ENCODE results near the gene MTFP1. TPM values are rescaled to one million over a fixed set of nuclear protein-coding genes. Genes with fewer than 3 reads are reported as not detected.

MTFP1 gene
- total RNA-seq, 2 donors from 2014 or later: 25.9 to 30.8 TPM

DNA sequence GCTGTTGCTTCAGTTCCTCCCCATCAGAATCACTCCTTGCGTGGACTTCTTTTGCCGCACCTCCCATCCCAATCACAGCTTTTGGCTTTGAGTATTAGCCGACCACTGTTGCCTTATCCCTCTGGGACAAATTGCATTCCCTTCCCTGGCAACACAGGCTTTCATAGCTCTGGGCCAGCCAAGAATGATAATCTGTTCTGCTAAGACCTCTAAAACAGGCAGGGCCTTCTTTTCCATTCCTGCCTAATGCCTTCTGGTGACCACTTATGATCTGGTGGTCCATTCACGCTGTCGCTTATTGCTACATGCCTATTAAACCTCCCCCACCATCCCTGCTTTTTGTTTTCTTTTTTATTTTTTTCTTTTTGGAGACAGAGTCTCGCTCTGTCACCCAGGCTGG, 19.2 kb upstream of the MTFP1 start:
- no peak for DNase-seq
- WGBS, 2 experiments (ENCODE audit: insufficient coverage in 1 of 2, insufficient read length in 1 of 2): 92 to 100% methylated on average over 5 to 6 of the region's 6 CpGs
- H3K36me3 Mint-ChIP-seq (ENCODE audit: low read depth): peaks cover 51% of the 10 kb centered on the region

DNA sequence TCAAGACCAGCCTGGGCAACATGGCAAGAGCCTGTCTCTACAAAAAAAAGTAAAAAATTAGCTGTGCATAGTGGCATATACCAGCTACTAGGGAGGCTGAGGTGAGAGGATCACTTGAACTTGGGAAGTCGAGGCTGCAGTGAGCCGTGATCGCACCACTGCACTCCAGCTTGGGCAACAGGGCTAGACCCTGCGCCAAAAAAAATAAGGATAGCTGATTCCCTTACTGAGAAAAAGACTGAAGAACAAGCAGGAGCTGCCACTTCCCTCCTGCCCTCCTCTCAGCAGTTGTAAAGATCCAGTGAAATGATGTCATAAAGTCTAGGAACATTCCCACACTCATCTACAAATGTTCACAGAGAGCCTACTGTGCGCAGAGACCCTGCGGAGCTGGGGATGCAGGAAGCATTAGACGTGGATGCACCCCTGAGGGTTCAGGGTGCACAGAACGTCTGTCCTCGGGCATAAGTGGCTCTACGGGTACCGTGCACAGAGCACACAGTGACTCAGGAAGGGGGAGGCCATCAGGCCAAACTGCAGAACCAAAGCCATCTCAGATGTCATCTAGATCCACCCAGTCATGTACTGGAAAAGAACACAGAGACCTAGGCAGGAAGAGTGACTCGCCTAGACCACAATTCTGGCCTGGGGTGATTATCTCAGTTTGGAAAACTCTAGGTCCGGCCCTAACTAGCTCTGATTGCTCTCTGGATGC, 17.0 kb upstream of the MTFP1 start:
- no peak overlapping the region for H3K9ac ChIP-seq (ENCODE audit: extremely low read depth, low read length, poor library complexity, severe bottlenecking)
- 89 to 92% methylated on average over 11 to 13 of the region's 13 CpGs for WGBS, 2 experiments (ENCODE audit: insufficient coverage in 1 of 2, insufficient read length in 1 of 2)
- H3K27me3 ChIP-seq (ENCODE audit: control insufficient read depth, insufficient read depth, low read length, poor library complexity, severe bottlenecking): no peaks in the 10 kb centered on the region
- Mint-ChIP-seq H3K27ac (no peak overlapping the region), H3K4me3 (no peak overlapping the region), H3K4me1 (peaks cover 4% of the 10 kb centered on the region), H3K9me3 (no peaks in the 10 kb centered on the region), H3K27me3 (ENCODE audit: insufficient read depth) (peaks cover 2% of the 10 kb centered on the region), H3K36me3 (ENCODE audit: low read depth) (peaks cover 51% of the 10 kb centered on the region)
- no peak overlapping the region for H3K27ac ChIP-seq (ENCODE audit: low read depth, low read length)
- no peak for DNase-seq
- no peaks in the 10 kb centered on the region for H3K9me3 ChIP-seq (ENCODE audit: control insufficient read depth, low read length)
- peaks cover 42% of the 10 kb centered on the region for H3K36me3 ChIP-seq (ENCODE audit: control insufficient read depth, insufficient read depth, low read length)
- no peak overlapping the region for H3K4me3 ChIP-seq (ENCODE audit: low read length)
- TF ChIP-seq, protein P1, sequence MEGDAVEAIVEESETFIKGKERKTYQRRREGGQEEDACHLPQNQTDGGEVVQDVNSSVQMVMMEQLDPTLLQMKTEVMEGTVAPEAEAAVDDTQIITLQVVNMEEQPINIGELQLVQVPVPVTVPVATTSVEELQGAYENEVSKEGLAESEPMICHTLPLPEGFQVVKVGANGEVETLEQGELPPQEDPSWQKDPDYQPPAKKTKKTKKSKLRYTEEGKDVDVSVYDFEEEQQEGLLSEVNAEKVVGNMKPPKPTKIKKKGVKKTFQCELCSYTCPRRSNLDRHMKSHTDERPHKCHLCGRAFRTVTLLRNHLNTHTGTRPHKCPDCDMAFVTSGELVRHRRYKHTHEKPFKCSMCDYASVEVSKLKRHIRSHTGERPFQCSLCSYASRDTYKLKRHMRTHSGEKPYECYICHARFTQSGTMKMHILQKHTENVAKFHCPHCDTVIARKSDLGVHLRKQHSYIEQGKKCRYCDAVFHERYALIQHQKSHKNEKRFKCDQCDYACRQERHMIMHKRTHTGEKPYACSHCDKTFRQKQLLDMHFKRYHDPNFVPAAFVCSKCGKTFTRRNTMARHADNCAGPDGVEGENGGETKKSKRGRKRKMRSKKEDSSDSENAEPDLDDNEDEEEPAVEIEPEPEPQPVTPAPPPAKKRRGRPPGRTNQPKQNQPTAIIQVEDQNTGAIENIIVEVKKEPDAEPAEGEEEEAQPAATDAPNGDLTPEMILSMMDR (conservative IDR thresholded peaks at IDR 0.05): no peak
- H3K4me1 ChIP-seq (ENCODE audit: control insufficient read depth, insufficient read depth, low read length): no peaks in the 10 kb centered on the region

More for the DNA sequence above, 19.2 kb upstream of the MTFP1 start:
- no peak overlapping the region for H3K27ac ChIP-seq (ENCODE audit: low read depth, low read length)
- no peak overlapping the region for H3K9ac ChIP-seq (ENCODE audit: extremely low read depth, low read length, poor library complexity, severe bottlenecking)
- no peaks in the 10 kb centered on the region for H3K27me3 ChIP-seq (ENCODE audit: control insufficient read depth, insufficient read depth, low read length, poor library complexity, severe bottlenecking)
- H3K27me3 Mint-ChIP-seq (ENCODE audit: insufficient read depth): peaks cover 2% of the 10 kb centered on the region
- H3K4me1 Mint-ChIP-seq: peaks cover 7% of the 10 kb centered on the region
- no peak overlapping the region for H3K27ac Mint-ChIP-seq
- no peak overlapping the region for H3K4me3 Mint-ChIP-seq
- H3K4me1 ChIP-seq (ENCODE audit: control insufficient read depth, insufficient read depth, low read length): no peaks in the 10 kb centered on the region
- H3K4me3 ChIP-seq (ENCODE audit: low read length): no peak overlapping the region
- peaks cover 38% of the 10 kb centered on the region for H3K36me3 ChIP-seq (ENCODE audit: control insufficient read depth, insufficient read depth, low read length)
- H3K9me3 Mint-ChIP-seq: no peaks in the 10 kb centered on the region
- H3K9me3 ChIP-seq (ENCODE audit: control insufficient read depth, low read length): no peaks in the 10 kb centered on the region
- TF ChIP-seq, protein P1 (conservative IDR thresholded peaks at IDR 0.05): no peak

DNA sequence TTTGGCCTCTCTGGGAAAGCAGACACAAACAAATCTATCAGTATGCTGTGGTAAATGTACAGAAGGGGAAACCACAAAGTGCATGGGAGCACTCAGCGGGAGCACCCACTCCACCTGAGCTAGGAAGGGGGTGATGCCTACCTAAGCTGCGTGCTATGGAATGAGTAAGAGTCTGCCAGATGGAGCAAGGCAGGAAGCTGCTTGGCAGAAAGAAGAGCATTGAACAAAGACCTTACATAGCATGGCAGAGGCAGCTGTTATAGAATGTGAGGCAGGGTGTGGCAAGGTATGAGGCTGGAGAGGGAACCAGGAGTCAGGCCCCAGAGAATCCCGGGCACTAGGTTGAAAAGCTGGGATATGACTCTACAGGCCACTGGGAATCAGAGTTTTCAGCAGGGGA, 13.8 kb upstream of the MTFP1 start:
- Histone ChIP-seq H3K9me3 (ENCODE audit: control insufficient read depth, low read length) (no peaks in the 10 kb centered on the region), H3K27ac (ENCODE audit: low read depth, low read length) (no peak overlapping the region), H3K4me1 (ENCODE audit: control insufficient read depth, insufficient read depth, low read length) (no peaks in the 10 kb centered on the region), H3K36me3 (ENCODE audit: control insufficient read depth, insufficient read depth, low read length) (peaks cover 67% of the 10 kb centered on the region), H3K27me3 (ENCODE audit: control insufficient read depth, insufficient read depth, low read length, poor library complexity, severe bottlenecking) (no peaks in the 10 kb centered on the region), H3K4me3 (ENCODE audit: low read length) (no peak overlapping the region), H3K9ac (ENCODE audit: extremely low read depth, low read length, poor library complexity, severe bottlenecking) (no peak overlapping the region)
- TF ChIP-seq, protein P1 (conservative IDR thresholded peaks at IDR 0.05): no peak
- 91 to 96% methylated on average over 3 of the region's 3 CpGs for WGBS, 2 experiments (ENCODE audit: insufficient coverage in 1 of 2, insufficient read length in 1 of 2)
- Mint-ChIP-seq H3K4me3 (no peak overlapping the region), H3K27ac (no peak overlapping the region), H3K9me3 (no peaks in the 10 kb centered on the region), H3K27me3 (ENCODE audit: insufficient read depth) (no peaks in the 10 kb centered on the region), H3K36me3 (ENCODE audit: low read depth) (peaks cover 57% of the 10 kb centered on the region), H3K4me1 (peaks cover 4% of the 10 kb centered on the region)
- no peak for DNase-seq

Measured in endodermal cell (in vitro differentiated cells).